WERI-Rb-1 (cell line): ENCODE measurements around the gene MAML2.

ENCODE experiments used
- DNase-seq: peaks from one replicate; pipeline ENCODE4 v3.0.0-alpha.2; 2020
- H3K27ac ChIP-seq: fragments of 250-450 bp; sonication (Bioruptor Pico); 2 replicates; pipeline ENCODE4 v1.5.1; 2020; ENCODE audit warnings: mild to moderate bottlenecking, moderate library complexity
- H3K27me3 ChIP-seq: fragments of 250-450 bp; sonication (Bioruptor Pico); 2 replicates; pipeline ENCODE4 v1.5.1; 2021; ENCODE audit warnings: mild to moderate bottlenecking, low read depth, moderate library complexity; ENCODE audit not compliant: insufficient read depth, severe bottlenecking
- H3K36me3 ChIP-seq: fragments of 250-450 bp; sonication (Bioruptor Pico); 2 replicates; pipeline ENCODE4 v1.5.1; 2020; ENCODE audit warnings: mild to moderate bottlenecking, moderate library complexity
- H3K4me3 ChIP-seq: 2 replicates; pipeline ENCODE4 v1.5.1; 2011; ENCODE audit warnings: low read depth, mild to moderate bottlenecking, control low read depth, low read length
- H3K9me3 ChIP-seq: fragments of 250-450 bp; sonication (Bioruptor Pico); 2 replicates; pipeline ENCODE4 v1.5.1; 2021; ENCODE audit warnings: mild to moderate bottlenecking, moderate library complexity; ENCODE audit not compliant: severe bottlenecking
- TF ChIP-seq, protein P1 (sequence below): IDR thresholded peaks from 2 replicates; pipeline ENCODE4 v1.5.1; 2011; ENCODE audit warnings: low read depth, mild to moderate bottlenecking, control low read depth, inconsistent platforms, low read length

Gene MAML2

DNA sequence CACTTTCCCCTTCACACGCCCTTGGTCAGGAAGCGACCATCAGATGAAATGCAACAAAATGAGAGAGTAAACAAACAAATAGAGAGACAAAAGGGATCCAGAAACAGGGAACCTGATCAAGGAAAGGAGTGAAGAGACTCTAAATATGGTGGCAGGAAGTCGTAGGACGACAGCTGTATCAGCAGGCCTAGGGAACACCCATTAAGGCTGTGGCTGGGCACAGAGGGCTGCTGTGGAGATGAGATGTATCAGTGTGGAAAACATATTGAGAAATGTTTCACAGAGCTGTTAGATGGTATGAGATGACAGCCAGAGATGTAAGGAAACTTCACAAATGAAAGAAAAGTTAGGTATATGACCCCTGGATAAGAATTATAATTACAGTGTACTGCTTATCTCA is 263.3 kb downstream of the MAML2 start:
- H3K36me3 ChIP-seq: peaks cover 14% of the 10 kb centered on the region
- H3K4me3 ChIP-seq: no peak overlapping the region
- DNase-seq: no peak
- H3K27me3 ChIP-seq: no peaks in the 10 kb centered on the region
- TF ChIP-seq, protein P1, sequence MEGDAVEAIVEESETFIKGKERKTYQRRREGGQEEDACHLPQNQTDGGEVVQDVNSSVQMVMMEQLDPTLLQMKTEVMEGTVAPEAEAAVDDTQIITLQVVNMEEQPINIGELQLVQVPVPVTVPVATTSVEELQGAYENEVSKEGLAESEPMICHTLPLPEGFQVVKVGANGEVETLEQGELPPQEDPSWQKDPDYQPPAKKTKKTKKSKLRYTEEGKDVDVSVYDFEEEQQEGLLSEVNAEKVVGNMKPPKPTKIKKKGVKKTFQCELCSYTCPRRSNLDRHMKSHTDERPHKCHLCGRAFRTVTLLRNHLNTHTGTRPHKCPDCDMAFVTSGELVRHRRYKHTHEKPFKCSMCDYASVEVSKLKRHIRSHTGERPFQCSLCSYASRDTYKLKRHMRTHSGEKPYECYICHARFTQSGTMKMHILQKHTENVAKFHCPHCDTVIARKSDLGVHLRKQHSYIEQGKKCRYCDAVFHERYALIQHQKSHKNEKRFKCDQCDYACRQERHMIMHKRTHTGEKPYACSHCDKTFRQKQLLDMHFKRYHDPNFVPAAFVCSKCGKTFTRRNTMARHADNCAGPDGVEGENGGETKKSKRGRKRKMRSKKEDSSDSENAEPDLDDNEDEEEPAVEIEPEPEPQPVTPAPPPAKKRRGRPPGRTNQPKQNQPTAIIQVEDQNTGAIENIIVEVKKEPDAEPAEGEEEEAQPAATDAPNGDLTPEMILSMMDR: no peak
- H3K27ac ChIP-seq: no peak overlapping the region
- no peaks in the 10 kb centered on the region for H3K9me3 ChIP-seq

DNA sequence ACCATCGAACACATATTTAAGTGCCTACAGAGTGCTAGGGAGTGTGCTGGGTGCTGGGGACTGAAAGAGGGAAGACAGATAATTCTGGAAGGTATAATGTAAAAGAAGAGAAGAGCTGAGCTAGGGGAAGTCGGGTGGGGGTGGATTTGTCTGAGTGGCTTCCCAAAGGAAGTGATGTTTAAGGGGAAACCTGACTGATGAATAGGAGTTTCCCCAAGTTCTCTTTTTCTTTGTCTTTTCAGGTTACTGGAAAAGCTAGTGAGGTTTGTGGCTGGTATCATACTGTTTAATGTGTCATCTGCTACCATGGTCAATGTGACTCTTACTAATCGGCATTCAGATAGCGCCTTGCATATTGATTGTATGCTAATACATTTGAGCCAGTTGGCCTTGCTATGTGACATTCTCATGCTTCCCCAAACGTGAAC is 267.4 kb downstream of the MAML2 start:
- peaks cover 21% of the 10 kb centered on the region for H3K36me3 ChIP-seq
- no peak overlapping the region for H3K27ac ChIP-seq
- H3K9me3 ChIP-seq: no peaks in the 10 kb centered on the region
- no peak for DNase-seq
- TF ChIP-seq, protein P1: no peak
- H3K27me3 ChIP-seq: no peaks in the 10 kb centered on the region
- H3K4me3 ChIP-seq: no peak overlapping the region

DNA sequence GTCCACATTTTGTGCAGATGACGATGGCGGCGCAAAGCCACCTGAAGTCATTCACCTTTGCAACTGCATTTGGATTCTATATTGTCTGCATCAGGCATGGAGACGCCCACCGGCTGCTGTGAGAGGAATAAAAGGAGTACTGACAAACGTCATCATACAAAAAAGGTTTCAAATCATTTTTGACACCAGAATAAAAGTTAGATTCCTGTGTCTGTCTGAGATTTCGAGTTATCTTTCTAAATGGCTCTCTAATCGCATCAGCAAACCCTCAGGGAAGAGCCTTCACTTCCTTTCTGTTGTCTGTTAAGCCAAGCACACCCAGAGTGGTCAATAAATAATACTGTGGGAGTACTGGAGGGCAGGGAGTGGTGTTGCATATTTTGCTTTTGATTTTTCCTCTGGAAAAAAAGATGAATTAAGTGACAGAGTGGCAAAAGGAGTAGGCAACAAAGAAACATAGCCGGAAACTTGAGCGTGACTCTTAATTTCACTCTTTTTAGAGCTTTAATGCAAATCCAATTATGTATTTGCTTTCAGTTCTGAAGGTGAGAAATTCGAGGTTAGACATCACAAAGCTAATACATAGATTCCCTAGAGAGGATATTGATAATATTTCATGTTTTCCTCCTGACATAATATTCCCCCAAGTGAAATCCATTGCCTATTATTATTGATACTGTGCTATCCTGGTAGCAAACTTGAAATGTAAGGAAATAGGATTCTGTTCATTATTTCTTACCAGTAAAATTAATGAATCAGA is 268.3 kb downstream of the MAML2 start:
- H3K4me3 ChIP-seq: no peak overlapping the region
- no peak for DNase-seq
- TF ChIP-seq, protein P1: no peak
- no peaks in the 10 kb centered on the region for H3K9me3 ChIP-seq
- peaks cover 17% of the 10 kb centered on the region for H3K36me3 ChIP-seq
- no peaks in the 10 kb centered on the region for H3K27me3 ChIP-seq
- no peak overlapping the region for H3K27ac ChIP-seq

DNA sequence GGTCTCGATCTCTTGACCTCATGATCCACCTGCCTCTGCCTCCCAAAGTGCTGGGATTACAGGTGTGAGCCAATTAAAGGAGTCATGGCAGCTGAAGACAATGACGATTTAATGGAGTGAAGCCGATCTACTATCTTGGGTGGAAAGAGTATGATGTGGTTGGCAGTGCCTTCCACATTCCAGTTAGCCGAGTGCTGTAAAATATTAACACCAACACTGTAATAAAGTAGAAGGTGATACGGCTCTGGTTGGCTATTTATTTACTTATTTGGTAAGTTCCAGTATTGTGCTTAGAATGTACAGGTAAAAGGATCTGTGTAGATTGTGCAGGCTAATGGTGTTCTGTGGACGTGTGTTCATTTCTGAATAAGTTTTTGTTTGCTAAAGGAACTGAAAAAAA is 269.5 kb downstream of the MAML2 start:
- no peaks in the 10 kb centered on the region for H3K9me3 ChIP-seq
- H3K27ac ChIP-seq: no peak overlapping the region
- no peak overlapping the region for H3K4me3 ChIP-seq
- no peak for DNase-seq
- TF ChIP-seq, protein P1: no peak
- H3K36me3 ChIP-seq: peaks cover 14% of the 10 kb centered on the region
- H3K27me3 ChIP-seq: no peaks in the 10 kb centered on the region

DNA sequence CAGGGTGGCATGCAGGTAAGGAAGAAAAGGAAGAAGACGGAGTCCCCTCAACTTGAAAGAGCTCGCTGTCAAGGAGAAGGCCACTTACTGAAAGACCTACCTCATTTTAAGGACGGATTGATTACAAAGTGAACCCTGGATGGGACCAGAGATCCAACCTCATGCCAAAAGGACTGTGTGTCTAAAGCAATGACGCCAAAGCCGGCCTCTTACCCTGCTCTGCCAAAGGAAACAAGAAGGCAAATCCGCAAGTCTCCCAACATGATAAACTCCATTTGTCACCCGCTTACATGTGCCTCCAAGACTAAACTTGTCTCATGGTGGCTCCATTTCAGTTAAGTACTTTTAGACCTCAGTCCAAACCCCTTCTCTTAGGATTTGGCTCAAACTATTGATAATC is 270.4 kb downstream of the MAML2 start:
- TF ChIP-seq, protein P1: no peak
- no peak overlapping the region for H3K4me3 ChIP-seq
- no peak for DNase-seq
- H3K27ac ChIP-seq: no peak overlapping the region
- H3K27me3 ChIP-seq: no peaks in the 10 kb centered on the region
- H3K36me3 ChIP-seq: peaks cover 14% of the 10 kb centered on the region
- no peaks in the 10 kb centered on the region for H3K9me3 ChIP-seq

DNA sequence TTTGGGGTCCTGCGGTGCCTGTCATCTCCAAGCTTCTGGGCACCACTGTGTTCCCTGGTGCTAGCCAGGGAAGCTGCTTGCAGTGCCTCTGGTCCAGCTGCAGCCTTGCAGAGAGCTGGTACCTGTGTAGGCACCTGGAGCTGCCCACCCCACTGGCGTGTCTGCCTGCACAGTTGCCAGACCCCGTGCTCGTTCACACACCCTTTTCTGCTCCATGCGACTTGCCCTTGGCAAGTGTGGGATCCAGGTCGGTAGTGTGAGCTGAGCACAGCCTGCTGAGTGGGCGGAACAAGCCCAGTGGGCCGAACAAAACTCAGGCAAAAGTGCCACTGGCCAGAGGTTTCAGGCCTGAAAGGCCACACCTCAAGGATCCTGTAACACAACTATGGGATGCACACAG is 272.5 kb downstream of the MAML2 start:
- H3K27ac ChIP-seq: no peak overlapping the region
- H3K9me3 ChIP-seq: no peaks in the 10 kb centered on the region
- DNase-seq: no peak
- peaks cover 11% of the 10 kb centered on the region for H3K36me3 ChIP-seq
- H3K4me3 ChIP-seq: no peak overlapping the region
- TF ChIP-seq, protein P1: no peak
- no peaks in the 10 kb centered on the region for H3K27me3 ChIP-seq
